Mucosa of stomach (tissue), 1 donor: Measurements from ENCODE around the gene GALNT18.

Experiments
- H3K27me3 ChIP-seq: one replicate; pipeline ENCODE4 v1.7.0; 2013; ENCODE audit warnings: mild to moderate bottlenecking, low read length; ENCODE audit not compliant: control insufficient read depth, insufficient read depth
- H3K36me3 ChIP-seq: one replicate; pipeline ENCODE4 v1.7.0; 2013; ENCODE audit warnings: low read length; ENCODE audit not compliant: control insufficient read depth, insufficient read depth
- H3K4me1 ChIP-seq: one replicate; pipeline ENCODE4 v1.7.0; 2013; ENCODE audit warnings: mild to moderate bottlenecking, low read length; ENCODE audit not compliant: control insufficient read depth, insufficient read depth
- H3K4me3 ChIP-seq: one replicate; pipeline ENCODE4 v1.7.0; 2013; ENCODE audit warnings: low read length
- H3K9ac ChIP-seq: one replicate; pipeline ENCODE4 v1.7.0; 2013; ENCODE audit warnings: mild to moderate bottlenecking, low read length, moderate library complexity
- H3K9me3 ChIP-seq: one replicate; pipeline ENCODE4 v1.7.0; 2013; ENCODE audit warnings: mild to moderate bottlenecking, low read length, moderate library complexity; ENCODE audit not compliant: control insufficient read depth
- donor health status: Pancreatic carcinoma.

The GALNT18 gene

DNA sequence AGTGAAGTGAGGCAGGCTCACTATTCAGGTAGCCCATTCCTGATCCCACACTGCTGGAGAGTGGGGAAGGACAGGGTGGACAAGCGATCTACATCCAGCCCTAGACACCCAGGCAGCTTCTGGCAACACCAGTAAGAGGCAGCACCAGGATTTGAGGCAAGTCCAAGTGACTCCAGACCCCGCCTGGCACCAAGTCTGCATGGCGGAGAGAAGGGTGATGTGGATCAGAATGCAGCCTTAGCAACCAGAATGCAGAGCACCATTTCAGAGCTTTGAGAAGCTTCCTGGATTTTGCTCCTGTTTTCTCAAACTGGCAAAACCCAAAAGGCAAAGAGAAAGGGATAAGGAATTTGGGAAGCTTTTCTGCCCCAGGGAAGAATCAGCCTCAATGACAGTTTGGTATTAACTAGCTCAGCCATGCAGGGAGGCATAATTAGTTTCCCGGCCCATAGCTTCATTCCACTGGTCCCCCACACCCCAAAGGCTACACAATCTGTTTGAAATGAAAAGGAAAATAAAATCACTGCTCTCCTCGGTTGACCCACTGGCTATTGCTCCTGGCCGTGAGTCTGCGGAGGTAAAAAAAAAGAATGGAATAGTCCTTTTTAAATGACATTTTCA lies 17.3 kb downstream of the GALNT18 start:
- H3K4me3 ChIP-seq = no peak overlapping the region
- H3K36me3 ChIP-seq = no peaks in the 10 kb centered on the region

DNA sequence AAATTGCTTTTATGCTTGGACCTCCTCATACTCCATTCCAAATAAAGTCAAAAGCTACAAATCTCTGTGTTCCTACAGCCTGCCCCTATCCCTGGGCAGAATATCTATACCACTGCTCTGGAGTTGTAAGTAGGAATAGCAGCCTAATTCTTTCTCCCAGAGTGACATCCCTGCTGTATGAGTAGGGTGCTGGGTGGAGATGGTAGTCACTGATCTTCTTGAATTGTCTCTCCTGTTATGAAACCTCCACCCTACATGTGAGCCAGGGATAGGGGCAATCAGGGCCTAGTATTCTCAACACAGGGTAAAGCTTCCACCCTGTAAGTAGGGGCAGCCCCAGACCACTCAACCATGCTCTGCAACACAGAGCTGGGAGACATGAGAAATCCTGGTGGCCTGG lies 19.8 kb downstream of the GALNT18 start:
- Histone ChIP-seq H3K36me3 (no peaks in the 10 kb centered on the region), H3K4me1 (no peaks in the 10 kb centered on the region), H3K9me3 (no peaks in the 10 kb centered on the region), H3K4me3 (no peak overlapping the region), H3K27me3 (no peaks in the 10 kb centered on the region), H3K9ac (no peak overlapping the region)

More for the DNA sequence above, 17.3 kb downstream of the GALNT18 start:
- Histone ChIP-seq H3K9me3 (no peaks in the 10 kb centered on the region), H3K4me1 (no peaks in the 10 kb centered on the region), H3K9ac (no peak overlapping the region), H3K27me3 (no peaks in the 10 kb centered on the region)

DNA sequence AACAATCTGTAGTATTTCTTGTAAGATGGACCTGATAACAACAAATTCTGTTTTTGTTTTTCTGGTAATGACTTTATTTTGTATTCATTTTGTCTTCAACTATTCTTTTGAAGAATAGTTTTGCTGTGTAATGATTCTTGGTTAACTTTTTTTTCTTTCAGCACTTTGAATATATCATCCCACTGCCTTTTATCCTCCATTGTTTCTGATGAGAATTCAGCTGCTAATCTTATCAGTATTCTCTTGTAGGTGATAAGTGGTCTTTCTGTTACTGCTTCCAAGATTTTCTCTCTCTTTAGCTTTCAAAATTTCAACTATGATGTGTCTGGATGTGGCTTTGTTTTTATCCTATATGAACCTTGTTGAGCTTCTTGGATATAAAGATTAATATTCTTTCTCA lies 21.5 kb downstream of the GALNT18 start:
- H3K36me3 ChIP-seq = no peaks in the 10 kb centered on the region
- no peaks in the 10 kb centered on the region for H3K9me3 ChIP-seq
- no peaks in the 10 kb centered on the region for H3K4me1 ChIP-seq
- no peak overlapping the region for H3K4me3 ChIP-seq
- no peak overlapping the region for H3K9ac ChIP-seq
- H3K27me3 ChIP-seq = no peaks in the 10 kb centered on the region

DNA sequence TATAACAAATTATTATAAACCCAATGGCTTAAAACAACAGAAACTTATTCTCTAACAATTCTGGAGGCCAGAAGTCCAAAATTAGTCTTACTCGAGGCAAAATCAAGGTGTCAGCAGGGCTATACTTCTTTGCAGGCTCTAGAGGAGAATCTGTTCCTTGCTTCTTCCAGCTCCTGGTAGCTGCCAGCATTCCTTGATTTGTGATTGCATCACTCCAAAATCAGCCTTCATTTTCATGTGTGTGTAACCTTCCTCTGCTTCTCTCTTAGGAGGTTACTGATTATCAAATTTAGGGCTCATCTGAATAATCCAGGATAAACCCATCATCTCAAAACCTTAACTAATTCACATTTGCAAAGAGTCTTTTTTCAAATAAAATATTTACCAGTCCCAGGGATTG lies 23.6 kb downstream of the GALNT18 start:
- H3K27me3 ChIP-seq = no peaks in the 10 kb centered on the region

DNA sequence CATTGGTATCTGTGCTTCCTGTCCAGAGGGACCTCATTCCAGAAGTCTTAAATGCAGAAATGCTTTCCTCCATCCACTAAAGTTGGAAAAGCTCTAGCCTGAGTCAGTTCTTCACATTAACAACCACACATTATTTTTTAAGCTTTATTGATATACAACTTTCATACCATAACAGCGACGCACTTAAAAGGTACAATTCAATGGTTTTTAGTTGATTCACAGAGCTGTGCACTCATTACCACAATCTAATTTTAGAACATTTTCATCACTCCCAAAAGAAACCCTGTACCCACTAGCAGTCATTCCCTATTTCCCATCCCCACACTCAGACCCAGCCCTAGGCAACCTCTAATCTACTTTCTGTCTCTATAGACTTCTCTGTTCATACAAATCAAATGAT lies 27.6 kb downstream of the GALNT18 start:
- no peak overlapping the region for H3K9ac ChIP-seq
- no peaks in the 10 kb centered on the region for H3K9me3 ChIP-seq
- H3K4me3 ChIP-seq = no peak overlapping the region
- no peaks in the 10 kb centered on the region for H3K27me3 ChIP-seq
- no peaks in the 10 kb centered on the region for H3K4me1 ChIP-seq
- H3K36me3 ChIP-seq = no peaks in the 10 kb centered on the region

More for the DNA sequence above, 23.6 kb downstream of the GALNT18 start:
- Histone ChIP-seq H3K4me1 (no peaks in the 10 kb centered on the region), H3K4me3 (no peak overlapping the region), H3K9ac (no peak overlapping the region), H3K36me3 (no peaks in the 10 kb centered on the region), H3K9me3 (no peaks in the 10 kb centered on the region)

DNA sequence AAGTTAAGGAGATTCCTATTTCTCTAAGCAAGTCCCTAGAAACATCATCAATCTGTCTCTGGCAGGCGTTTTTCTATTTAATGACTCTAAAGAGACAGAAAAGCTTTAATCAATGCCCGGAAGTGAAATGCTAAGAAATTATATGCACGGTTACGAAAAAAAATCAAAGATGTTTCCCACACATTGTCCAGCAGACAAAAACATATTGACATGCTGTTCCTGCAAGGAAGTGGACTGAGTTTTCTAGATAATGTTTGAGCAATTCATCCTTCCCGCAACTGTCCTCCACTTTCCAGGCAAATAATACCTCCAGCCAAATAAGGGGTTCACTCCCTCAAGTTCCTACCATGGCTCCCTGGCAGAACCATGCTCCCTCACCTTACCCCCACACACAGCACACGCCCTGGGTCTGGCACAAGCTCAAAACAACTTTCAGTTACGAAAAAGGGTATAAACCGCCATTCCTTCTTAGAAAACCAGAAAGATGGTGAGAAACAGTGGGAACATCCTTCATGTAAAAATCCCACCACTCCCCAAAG lies 29.6 kb downstream of the GALNT18 start:
- no peaks in the 10 kb centered on the region for H3K27me3 ChIP-seq
- no peak overlapping the region for H3K9ac ChIP-seq
- H3K9me3 ChIP-seq = no peaks in the 10 kb centered on the region
- H3K4me3 ChIP-seq = no peak overlapping the region
- H3K36me3 ChIP-seq = no peaks in the 10 kb centered on the region
- H3K4me1 ChIP-seq = no peaks in the 10 kb centered on the region

DNA sequence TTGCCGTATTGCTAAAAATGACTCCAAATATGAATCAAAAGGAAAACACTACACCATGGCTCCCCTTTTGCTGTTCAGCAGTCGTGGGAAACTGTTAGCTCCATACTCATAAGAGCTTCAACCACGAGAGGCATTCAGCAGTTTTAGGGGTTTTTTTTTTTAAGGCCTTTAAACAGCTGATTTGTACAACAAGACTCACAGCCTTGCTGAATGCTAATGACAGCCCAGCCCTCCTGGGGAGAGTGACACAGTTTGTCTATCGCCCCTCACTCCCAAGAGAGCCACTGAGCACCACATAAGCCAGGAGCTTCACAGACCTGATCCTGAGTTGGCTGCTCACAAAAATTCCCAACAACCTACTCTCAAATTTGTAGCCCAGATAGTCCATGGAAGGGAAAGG lies 32.4 kb downstream of the GALNT18 start:
- H3K9ac ChIP-seq = no peak overlapping the region
- H3K36me3 ChIP-seq = no peaks in the 10 kb centered on the region
- H3K4me1 ChIP-seq = no peaks in the 10 kb centered on the region

DNA sequence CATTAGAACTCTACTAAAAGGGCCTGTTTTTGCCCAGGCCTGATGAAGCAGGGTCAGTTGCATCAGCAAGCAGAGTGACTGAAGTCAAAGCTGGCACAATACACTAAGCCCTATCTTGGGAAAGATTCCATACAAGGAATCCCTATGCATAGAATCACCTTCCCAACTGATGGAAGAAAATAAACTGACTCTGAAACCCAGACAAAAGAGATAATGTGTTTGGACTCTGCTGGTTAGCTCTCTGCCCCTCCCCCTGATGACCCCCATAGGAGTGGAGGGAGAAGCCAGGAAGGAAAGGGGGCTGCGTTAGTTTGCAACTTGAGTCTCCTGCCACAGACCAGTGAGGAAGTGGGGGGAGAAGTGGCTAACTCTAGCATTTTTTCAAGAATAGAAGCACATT lies 32.9 kb downstream of the GALNT18 start:
- no peak overlapping the region for H3K4me3 ChIP-seq
- no peaks in the 10 kb centered on the region for H3K4me1 ChIP-seq
- H3K27me3 ChIP-seq = no peaks in the 10 kb centered on the region
- no peaks in the 10 kb centered on the region for H3K9me3 ChIP-seq
- H3K36me3 ChIP-seq = no peaks in the 10 kb centered on the region
- H3K9ac ChIP-seq = no peak overlapping the region

More for the DNA sequence above, 32.4 kb downstream of the GALNT18 start:
- H3K27me3 ChIP-seq = no peaks in the 10 kb centered on the region
- H3K9me3 ChIP-seq = no peaks in the 10 kb centered on the region
- no peak overlapping the region for H3K4me3 ChIP-seq

DNA sequence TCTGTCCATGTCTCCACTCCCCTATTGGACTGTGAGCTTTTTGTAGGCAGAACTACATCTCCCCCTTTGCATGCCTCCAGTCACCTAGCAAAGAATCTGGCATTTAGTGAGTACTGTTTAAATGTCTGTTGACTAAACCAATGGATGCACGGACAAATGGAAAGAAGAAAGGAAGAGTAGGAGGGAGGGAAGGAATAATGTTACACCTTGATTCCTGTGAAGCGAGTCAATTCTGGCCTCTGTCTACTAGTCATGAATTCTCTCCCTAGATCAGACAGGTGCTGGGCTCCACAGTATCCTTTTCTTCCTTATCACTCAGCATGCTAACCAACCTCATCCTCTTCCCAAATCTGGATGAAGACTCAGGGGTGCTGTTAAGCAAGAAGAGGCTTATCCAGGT lies 33.6 kb downstream of the GALNT18 start:
- Histone ChIP-seq H3K4me1 (no peaks in the 10 kb centered on the region), H3K9ac (no peak overlapping the region), H3K4me3 (no peak overlapping the region), H3K27me3 (no peaks in the 10 kb centered on the region), H3K9me3 (no peaks in the 10 kb centered on the region), H3K36me3 (no peaks in the 10 kb centered on the region)

DNA sequence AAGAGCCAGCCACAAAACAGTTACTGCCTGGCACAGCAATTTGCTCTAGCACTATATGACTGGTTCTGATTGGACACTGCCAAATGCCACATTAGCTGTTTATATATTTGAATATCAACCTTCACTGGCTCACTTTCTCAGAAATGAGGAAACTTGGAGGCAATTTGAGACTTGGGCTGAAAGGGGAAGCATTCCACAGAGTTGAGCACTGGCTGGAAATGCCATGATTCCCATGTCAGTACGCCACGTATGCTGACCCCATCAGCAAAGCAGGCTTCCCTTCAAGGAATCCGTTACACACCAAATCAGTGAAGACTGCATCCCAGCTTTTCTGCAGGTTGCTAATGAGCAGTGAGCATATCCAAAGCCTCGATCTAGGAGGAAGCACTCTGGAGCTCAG lies 34.7 kb downstream of the GALNT18 start:
- Histone ChIP-seq H3K9ac (no peak overlapping the region), H3K4me1 (no peaks in the 10 kb centered on the region), H3K36me3 (no peaks in the 10 kb centered on the region), H3K9me3 (no peaks in the 10 kb centered on the region), H3K4me3 (no peak overlapping the region), H3K27me3 (no peaks in the 10 kb centered on the region)

DNA sequence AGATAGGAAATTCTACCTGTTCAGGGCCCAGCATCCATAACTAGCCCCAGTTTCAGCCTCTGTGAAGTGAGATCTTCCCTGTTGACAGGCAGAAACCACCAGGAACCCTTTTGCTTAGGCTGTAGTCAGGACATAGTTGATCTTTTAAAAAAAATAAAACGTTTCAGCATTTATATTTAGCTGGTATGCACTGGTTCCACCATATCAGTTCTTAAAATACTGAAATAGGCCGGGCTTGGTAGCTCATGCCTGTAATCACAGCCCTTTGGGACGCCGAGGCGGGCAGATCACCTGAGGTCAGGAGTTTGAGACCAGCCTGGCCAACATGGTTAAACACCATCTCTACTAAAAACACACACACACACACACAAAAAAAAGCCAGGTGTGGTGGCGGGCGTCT lies 35.3 kb downstream of the GALNT18 start:
- Histone ChIP-seq H3K9me3 (no peaks in the 10 kb centered on the region), H3K4me1 (no peaks in the 10 kb centered on the region), H3K27me3 (no peaks in the 10 kb centered on the region), H3K36me3 (no peaks in the 10 kb centered on the region), H3K9ac (no peak overlapping the region), H3K4me3 (no peak overlapping the region)

DNA sequence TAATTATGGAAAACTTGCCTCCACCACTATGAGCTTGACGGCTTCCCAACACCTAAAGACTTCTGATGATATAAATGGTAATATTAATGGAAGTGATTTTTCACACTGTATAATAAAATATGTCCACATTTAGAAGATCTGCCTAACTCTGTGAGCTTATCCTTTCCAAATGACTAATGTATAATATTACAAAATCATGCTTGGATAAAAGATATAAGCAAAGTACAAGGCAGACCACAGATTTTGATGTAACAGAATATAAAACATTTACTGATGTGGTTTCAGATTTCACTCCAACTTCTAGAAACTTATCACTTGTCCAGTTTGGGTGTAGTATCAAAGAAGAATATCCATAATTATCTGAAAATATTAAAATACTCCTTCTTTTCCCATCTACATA lies 36.9 kb downstream of the GALNT18 start:
- Histone ChIP-seq H3K27me3 (no peaks in the 10 kb centered on the region), H3K9me3 (no peaks in the 10 kb centered on the region), H3K36me3 (no peaks in the 10 kb centered on the region), H3K9ac (no peak overlapping the region), H3K4me1 (no peaks in the 10 kb centered on the region), H3K4me3 (no peak overlapping the region)

DNA sequence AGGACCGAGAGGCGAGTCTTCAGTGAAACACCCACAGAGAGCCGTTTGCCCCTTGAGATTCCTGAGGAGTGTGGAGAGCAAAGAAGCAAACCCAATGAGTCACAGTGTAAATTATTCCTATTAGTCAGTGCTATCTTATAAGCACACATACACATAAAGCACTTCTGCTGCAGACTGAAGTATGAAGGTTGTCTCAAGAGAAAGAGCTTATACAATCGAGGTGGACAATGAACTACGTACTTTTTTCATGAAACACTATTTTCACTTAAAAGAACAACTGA lies 37.3 kb downstream of the GALNT18 start:
- H3K4me3 ChIP-seq = no peak overlapping the region
- no peaks in the 10 kb centered on the region for H3K4me1 ChIP-seq
- no peak overlapping the region for H3K9ac ChIP-seq
- no peaks in the 10 kb centered on the region for H3K9me3 ChIP-seq
- H3K36me3 ChIP-seq = no peaks in the 10 kb centered on the region
- no peaks in the 10 kb centered on the region for H3K27me3 ChIP-seq
